Measurements from ENCODE around the gene AIF1L. TPM values are rescaled to one million over a fixed set of nuclear protein-coding genes. Genes with fewer than 3 reads are reported as not detected.
"Not testable (repeated sequence)": the region's sequence is repeated elsewhere in the genome, so short reads cannot be mapped to it uniquely, and the experiment has no call there.

The AIF1L gene
- total RNA-seq, 1 donor from 2014 or later = 22.9 TPM

- no peak for DNase-seq
- intact Hi-C loops (cut with micrococcal nuclease) = no loop called here
- no peak for ATAC-seq
Observed at GRCh38 chr9:131146186-131146585, 49.9 kb downstream of the AIF1L start.

- no peak for DNase-seq
- intact Hi-C loops (cut with micrococcal nuclease) = no loop called here
- ATAC-seq = no peak
Observed at GRCh38 chr9:131148276-131148675, 51.9 kb downstream of the AIF1L start.

GRCh38 chr9:131148966-131149687 lies 52.8 kb downstream of the AIF1L start:
- ATAC-seq (no peak), DNase-seq (no peak)
- intact Hi-C loops (cut with micrococcal nuclease) = no loop called here

GRCh38 chr9:131149688-131150053 lies 53.3 kb downstream of the AIF1L start:
- intact Hi-C loops (cut with micrococcal nuclease) = no loop called here
- no peak for ATAC-seq
- no peak for DNase-seq

GRCh38 chr9:131153595-131153994 lies 57.3 kb downstream of the AIF1L start:
- ATAC-seq = no peak
- DNase-seq = no peak
- intact Hi-C loops (cut with micrococcal nuclease) = no loop called here

GRCh38 chr9:131158673-131159072 lies 62.3 kb downstream of the AIF1L start:
- intact Hi-C loops (cut with micrococcal nuclease); ATAC-seq: not testable (repeated sequence)

GRCh38 chr9:131160416-131161112 lies 64.2 kb downstream of the AIF1L start:
- intact Hi-C loops (cut with micrococcal nuclease) = no loop called here
- DNase-seq (no peak), ATAC-seq (no peak)

More at GRCh38 chr9:131158673-131159072, 62.3 kb downstream of the AIF1L start:
- DNase-seq = not testable (repeated sequence)

GRCh38 chr9:131161585-131161984 lies 65.3 kb downstream of the AIF1L start:
- DNase-seq = no peak
- no peak for ATAC-seq
- intact Hi-C loops (cut with micrococcal nuclease) = no loop called here

GRCh38 chr9:131162886-131163285 lies 66.6 kb downstream of the AIF1L start:
- intact Hi-C loops (cut with micrococcal nuclease) = no loop called here
- no peak for ATAC-seq
- DNase-seq = no peak

- DNase-seq = no peak
- intact Hi-C loops (cut with micrococcal nuclease) = no loop called here
- no peak for ATAC-seq
Observed at GRCh38 chr9:131165523-131165922, 69.2 kb downstream of the AIF1L start.

- DNase-seq (no peak), ATAC-seq (peak; percentile 66)
- intact Hi-C loops (cut with micrococcal nuclease) = no loop called here
Observed at GRCh38 chr9:131167146-131167692, 70.9 kb downstream of the AIF1L start.

- DNase-seq = no peak
- ATAC-seq = no peak
- intact Hi-C loops (cut with micrococcal nuclease) = no loop called here
Observed at GRCh38 chr9:131167936-131168335, 71.6 kb downstream of the AIF1L start.

GRCh38 chr9:131169563-131170240 lies 73.4 kb downstream of the AIF1L start:
- ATAC-seq = no peak
- intact Hi-C loops (cut with micrococcal nuclease) = no loop called here
- DNase-seq = no peak

Other genes starting within 250 kb of the AIF1L start
- not detected for gene QRFP, start 199.7 kb upstream of the AIF1L start, total RNA-seq
- gene FIBCD1, start 157.3 kb upstream of the AIF1L start, total RNA-seq = 0.40 TPM
- gene LAMC3, start 87.4 kb upstream of the AIF1L start, total RNA-seq = 0.07 TPM
- 28.9 TPM for gene NUP214, start 29.1 kb downstream of the AIF1L start, total RNA-seq
- gene FAM78A, start 180.0 kb downstream of the AIF1L start, total RNA-seq = 69.1 TPM
- 127 TPM for gene PLPP7, start 193.2 kb downstream of the AIF1L start, total RNA-seq